HTR-8/SVneo (cell line): ENCODE data around the gene DAB2.
A peak's percentile ranks its signal among the peaks of the same experiment; 100 is the strongest.

Experiments
- DNase-seq: peaks from one replicate; pipeline ENCODE4 v3.0.0; 2011; ENCODE audit warnings: low spot score, mixed read lengths; ENCODE audit not compliant: insufficient read length
- FAIRE-seq: peaks from 2 replicates; lab custom pipeline; 2011; peaks lifted over from hg19 to GRCh38; lab: Jason Lieb, UNC

DAB2 gene

GRCh38 chr5:39424736-39425637 is at the start of gene DAB2:
Gene DAB2 (minus strand): TSS chr5:39424980. CDS start chr5:39394320, 30,660 bp downstream.
- DNase-seq (peak; percentile 95), FAIRE-seq (peak; percentile 95)

GRCh38 chr5:39473156-39473775 is 48.5 kb upstream of the DAB2 start:
- peak; percentile 75 for FAIRE-seq

GRCh38 chr5:39471836-39472508 is 47.2 kb upstream of the DAB2 start:
- no peak for FAIRE-seq
- DNase-seq = no peak

More at GRCh38 chr5:39473156-39473775, 48.5 kb upstream of the DAB2 start:
- DNase-seq = no peak

GRCh38 chr5:39470811-39471210 is 46.0 kb upstream of the DAB2 start:
- FAIRE-seq (no peak), DNase-seq (no peak)

- DNase-seq = no peak
- peak; percentile 4 for FAIRE-seq
Measured at GRCh38 chr5:39469777-39470415, 45.1 kb upstream of the DAB2 start.

GRCh38 chr5:39469176-39469575 is 44.4 kb upstream of the DAB2 start:
- FAIRE-seq (no peak), DNase-seq (no peak)

GRCh38 chr5:39466846-39467245 is 42.1 kb upstream of the DAB2 start:
- FAIRE-seq (peak; percentile 31), DNase-seq (no peak)

GRCh38 chr5:39465843-39466242 is 41.1 kb upstream of the DAB2 start:
- no peak for FAIRE-seq
- DNase-seq = no peak

- FAIRE-seq = no peak
Measured at GRCh38 chr5:39465097-39465496, 40.3 kb upstream of the DAB2 start.

GRCh38 chr5:39464088-39464487 is 39.3 kb upstream of the DAB2 start:
- DNase-seq = no peak
- no peak for FAIRE-seq

More at GRCh38 chr5:39465097-39465496, 40.3 kb upstream of the DAB2 start:
- no peak for DNase-seq

- no peak for DNase-seq
- peak; percentile 74 for FAIRE-seq
Measured at GRCh38 chr5:39462211-39462610, 37.4 kb upstream of the DAB2 start.

GRCh38 chr5:39461007-39461682 is 36.4 kb upstream of the DAB2 start:
- FAIRE-seq = peak; percentile 72
- no peak for DNase-seq

- DNase-seq (no peak), FAIRE-seq (peak; percentile 36)
Measured at GRCh38 chr5:39459907-39460306, 35.1 kb upstream of the DAB2 start.

GRCh38 chr5:39459071-39459470 is 34.3 kb upstream of the DAB2 start:
- DNase-seq (no peak), FAIRE-seq (peak; percentile 84)

GRCh38 chr5:39455645-39456044 is 30.9 kb upstream of the DAB2 start:
- FAIRE-seq = no peak
- no peak for DNase-seq

GRCh38 chr5:39453606-39454005 is 28.8 kb upstream of the DAB2 start:
- DNase-seq (no peak), FAIRE-seq (peak; percentile 80)

GRCh38 chr5:39452846-39453245 is 28.1 kb upstream of the DAB2 start:
- FAIRE-seq = no peak
- DNase-seq = no peak

- FAIRE-seq (no peak), DNase-seq (no peak)
Measured at GRCh38 chr5:39451276-39451941, 26.6 kb upstream of the DAB2 start.

- DNase-seq = no peak
- no peak for FAIRE-seq
Measured at GRCh38 chr5:39450487-39450886, 25.7 kb upstream of the DAB2 start.
